Neural crest cell (in vitro differentiated cells): ENCODE results near the gene THRB. TPM values are rescaled to one million over a fixed set of nuclear protein-coding genes. Genes with fewer than 3 reads are reported as not detected.

Source experiments
- DNase-seq: peaks from one replicate; pipeline ENCODE4 v3.0.0; 2021; ENCODE audit warnings: low read depth, mixed read lengths, low spot score
- H3K27ac Mint-ChIP-seq: one replicate; pipeline ENCODE4 v1.8.0; 2021; ENCODE audit warnings: mild to moderate bottlenecking, mixed read lengths; ENCODE audit not compliant: unreplicated experiment
- H3K27me3 Mint-ChIP-seq: 2 replicates; pipeline ENCODE4 v1.8.0; 2021; ENCODE audit warnings: low read depth, mild to moderate bottlenecking, mixed read lengths
- H3K36me3 Mint-ChIP-seq: 2 replicates; pipeline ENCODE4 v1.8.0; 2021; ENCODE audit warnings: low read depth, mild to moderate bottlenecking, mixed read lengths
- H3K4me1 Mint-ChIP-seq: 2 replicates; pipeline ENCODE4 v1.8.0; 2021; ENCODE audit warnings: mixed read lengths
- H3K4me3 Mint-ChIP-seq: one replicate; pipeline ENCODE4 v1.8.0; 2021; ENCODE audit warnings: mild to moderate bottlenecking, mixed read lengths
- H3K9me3 Mint-ChIP-seq: 2 replicates; pipeline ENCODE4 v1.8.0; 2021; ENCODE audit warnings: mixed read lengths
- total RNA-seq: library from RNA; stranded (reverse); gene quantifications from 2 replicates; pipeline ENCODE4 v1.2.1, GENCODE V29; 2021
- TF ChIP-seq, protein P1 (sequence below): fragments of 200-600 bp; sonication (generic); conservative IDR thresholded peaks from 2 replicates; pipeline ENCODE4 v1.5.0; 2021; ENCODE audit warnings: antibody characterized with exemption, mild to moderate bottlenecking

Gene THRB
- total RNA-seq, 1 donor from 2014 or later: 0.65 TPM

GRCh38 chr3:24447836-24448235, 46.8 kb downstream of the THRB start:
- Mint-ChIP-seq H3K27ac (no peak overlapping the region), H3K9me3 (no peaks in the 10 kb centered on the region), H3K27me3 (no peaks in the 10 kb centered on the region), H3K36me3 (no peaks in the 10 kb centered on the region), H3K4me1 (peaks cover 5% of the 10 kb centered on the region), H3K4me3 (no peak overlapping the region)
- TF ChIP-seq, protein P1, sequence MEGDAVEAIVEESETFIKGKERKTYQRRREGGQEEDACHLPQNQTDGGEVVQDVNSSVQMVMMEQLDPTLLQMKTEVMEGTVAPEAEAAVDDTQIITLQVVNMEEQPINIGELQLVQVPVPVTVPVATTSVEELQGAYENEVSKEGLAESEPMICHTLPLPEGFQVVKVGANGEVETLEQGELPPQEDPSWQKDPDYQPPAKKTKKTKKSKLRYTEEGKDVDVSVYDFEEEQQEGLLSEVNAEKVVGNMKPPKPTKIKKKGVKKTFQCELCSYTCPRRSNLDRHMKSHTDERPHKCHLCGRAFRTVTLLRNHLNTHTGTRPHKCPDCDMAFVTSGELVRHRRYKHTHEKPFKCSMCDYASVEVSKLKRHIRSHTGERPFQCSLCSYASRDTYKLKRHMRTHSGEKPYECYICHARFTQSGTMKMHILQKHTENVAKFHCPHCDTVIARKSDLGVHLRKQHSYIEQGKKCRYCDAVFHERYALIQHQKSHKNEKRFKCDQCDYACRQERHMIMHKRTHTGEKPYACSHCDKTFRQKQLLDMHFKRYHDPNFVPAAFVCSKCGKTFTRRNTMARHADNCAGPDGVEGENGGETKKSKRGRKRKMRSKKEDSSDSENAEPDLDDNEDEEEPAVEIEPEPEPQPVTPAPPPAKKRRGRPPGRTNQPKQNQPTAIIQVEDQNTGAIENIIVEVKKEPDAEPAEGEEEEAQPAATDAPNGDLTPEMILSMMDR: no peak
- no peak for DNase-seq

- Mint-ChIP-seq H3K9me3 (no peaks in the 10 kb centered on the region), H3K4me1 (no peaks in the 10 kb centered on the region), H3K27ac (no peak overlapping the region), H3K27me3 (no peaks in the 10 kb centered on the region), H3K4me3 (no peak overlapping the region), H3K36me3 (no peaks in the 10 kb centered on the region)
- no peak for DNase-seq
- TF ChIP-seq, protein P1: no peak
Observed at GRCh38 chr3:24446032-24446431, 48.6 kb downstream of the THRB start.

DNA sequence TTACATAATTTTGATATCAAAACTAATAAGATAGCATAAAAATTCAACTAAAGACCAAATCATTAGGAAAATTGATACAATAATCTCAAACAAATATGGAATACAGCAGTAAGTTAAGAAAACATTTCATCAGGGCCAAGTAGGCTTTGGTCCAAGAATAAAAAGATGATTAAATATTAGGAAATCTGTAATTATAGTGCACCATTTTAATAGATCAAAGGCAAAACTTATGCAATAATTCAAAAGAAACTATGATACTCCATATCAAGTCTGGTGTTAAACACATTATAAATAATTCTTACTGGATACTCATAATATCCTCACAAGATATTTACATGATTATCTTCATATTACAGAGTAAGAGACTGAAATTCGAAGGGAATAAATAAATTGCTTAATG, 51.2 kb downstream of the THRB start:
- DNase-seq: no peak
- H3K4me1 Mint-ChIP-seq: no peaks in the 10 kb centered on the region
- H3K27ac Mint-ChIP-seq: no peak overlapping the region
- H3K9me3 Mint-ChIP-seq: no peaks in the 10 kb centered on the region
- H3K4me3 Mint-ChIP-seq: no peak overlapping the region
- TF ChIP-seq, protein P1: no peak
- H3K27me3 Mint-ChIP-seq: no peaks in the 10 kb centered on the region
- H3K36me3 Mint-ChIP-seq: no peaks in the 10 kb centered on the region

- Mint-ChIP-seq H3K4me3 (no peak overlapping the region), H3K27ac (no peak overlapping the region), H3K9me3 (no peaks in the 10 kb centered on the region), H3K4me1 (no peaks in the 10 kb centered on the region), H3K36me3 (no peaks in the 10 kb centered on the region), H3K27me3 (no peaks in the 10 kb centered on the region)
- no peak for DNase-seq
- TF ChIP-seq, protein P1: no peak
Observed at GRCh38 chr3:24440760-24441464, 53.7 kb downstream of the THRB start.

DNA sequence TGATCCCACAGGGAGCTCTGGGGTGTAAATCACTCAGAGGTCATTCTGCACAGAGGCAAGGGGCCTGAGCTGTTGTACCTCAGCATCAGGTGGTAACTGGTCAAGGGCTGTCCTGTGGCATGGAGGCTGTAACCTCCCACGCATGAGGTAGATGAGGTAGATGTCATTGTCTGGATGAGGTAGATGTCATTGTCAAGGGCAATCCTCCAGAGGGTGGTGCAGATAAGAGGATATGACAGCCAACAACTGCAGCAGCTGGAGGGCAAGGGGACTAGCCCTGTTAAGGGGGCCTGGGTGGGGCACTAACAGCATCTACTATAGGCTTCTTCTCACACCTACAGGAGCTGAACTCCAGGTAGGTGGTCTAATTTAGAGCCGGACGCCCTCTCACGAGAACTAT, 55.6 kb downstream of the THRB start:
- H3K36me3 Mint-ChIP-seq: no peaks in the 10 kb centered on the region
- H3K27ac Mint-ChIP-seq: no peak overlapping the region
- DNase-seq: no peak
- no peaks in the 10 kb centered on the region for H3K27me3 Mint-ChIP-seq
- no peak overlapping the region for H3K4me3 Mint-ChIP-seq
- H3K9me3 Mint-ChIP-seq: no peaks in the 10 kb centered on the region
- H3K4me1 Mint-ChIP-seq: no peaks in the 10 kb centered on the region
- TF ChIP-seq, protein P1: no peak
